GM19438 (cell line): ENCODE results near the gene AJAP1.

Experiments used
- ATAC-seq: cut with Tn5 transposase; IDR thresholded peaks from one replicate; pipeline ENCODE4 v1.9.1; 2021; ENCODE audit warnings: low read depth; ENCODE audit not compliant: unreplicated experiment

The AJAP1 gene

DNA sequence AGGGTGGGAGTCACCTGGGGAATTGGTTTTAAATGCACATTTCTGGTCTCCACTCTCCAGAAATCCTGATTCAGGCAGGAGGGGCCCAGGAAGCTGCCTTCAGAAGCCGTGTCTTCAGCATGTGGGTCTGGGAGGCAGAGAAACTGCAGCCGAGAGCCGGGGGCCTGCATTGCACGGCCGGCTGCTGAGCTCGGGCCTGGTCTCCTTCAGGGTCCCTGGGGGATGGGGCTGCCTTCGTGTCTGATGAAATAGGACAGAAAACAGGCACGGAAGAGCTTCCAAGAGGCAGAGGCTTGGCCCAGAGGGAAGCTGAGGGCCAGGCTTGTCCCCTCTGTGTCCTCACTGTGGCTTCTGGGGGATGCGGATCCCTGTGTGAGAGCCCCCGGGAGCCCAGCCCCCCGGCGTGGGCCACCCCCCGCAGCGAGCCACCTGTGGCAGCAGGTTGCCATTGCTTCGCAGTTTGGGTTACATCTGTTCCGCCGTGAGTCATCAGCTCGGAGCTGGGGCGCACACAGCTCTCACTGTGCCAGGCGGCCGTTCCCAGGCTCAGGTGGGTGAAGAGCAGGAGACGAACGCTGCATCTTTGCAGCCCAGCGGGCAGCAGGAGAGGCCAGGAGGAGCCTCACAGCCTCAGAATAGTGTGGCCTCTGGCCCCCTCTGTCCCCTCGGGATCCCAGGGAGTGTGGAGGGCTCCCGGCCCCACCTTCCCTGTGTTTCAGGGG is 72.4 kb downstream of the AJAP1 start:
- no peak for ATAC-seq

DNA sequence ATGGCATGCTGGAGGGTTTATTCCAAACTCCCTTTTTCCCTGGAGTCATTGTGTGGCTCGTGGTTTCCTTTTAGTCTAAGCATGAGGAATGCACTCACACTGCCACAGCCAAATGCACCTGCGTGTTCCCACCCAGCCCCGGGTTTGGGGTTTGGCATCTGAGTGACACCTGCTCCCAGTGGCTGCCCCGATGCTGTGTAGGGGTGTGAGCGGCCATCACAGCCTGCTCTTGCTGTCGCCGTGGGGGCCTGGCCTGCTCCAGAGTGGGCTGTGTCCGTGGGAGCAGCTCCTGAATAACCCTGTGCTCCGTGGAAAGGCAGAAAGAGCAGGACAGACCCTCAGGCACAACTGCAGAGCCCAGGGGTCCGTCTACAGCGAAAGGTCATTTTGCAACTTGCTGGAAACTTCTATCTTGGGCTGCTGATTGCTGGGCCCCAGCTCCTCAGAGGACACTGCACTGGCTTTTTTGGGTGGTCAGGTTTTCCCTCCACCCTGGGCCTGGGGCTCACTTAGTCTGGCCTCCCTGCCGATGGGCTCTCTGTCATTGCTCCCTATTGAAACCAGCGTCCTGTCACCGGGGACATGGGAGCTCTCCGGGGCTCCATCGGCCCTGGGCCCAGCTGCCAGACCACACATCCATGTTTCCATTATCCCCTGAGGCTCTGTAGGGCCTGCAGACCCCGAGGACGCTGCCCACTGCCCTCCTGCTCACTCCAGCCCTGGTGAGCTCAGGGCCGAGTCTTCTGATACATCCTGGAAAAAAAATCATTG is 74.1 kb downstream of the AJAP1 start:
- ATAC-seq, result no peak

- no peak for ATAC-seq
Measured at GRCh38 chr1:4729090-4729471, 74.7 kb downstream of the AJAP1 start.

DNA sequence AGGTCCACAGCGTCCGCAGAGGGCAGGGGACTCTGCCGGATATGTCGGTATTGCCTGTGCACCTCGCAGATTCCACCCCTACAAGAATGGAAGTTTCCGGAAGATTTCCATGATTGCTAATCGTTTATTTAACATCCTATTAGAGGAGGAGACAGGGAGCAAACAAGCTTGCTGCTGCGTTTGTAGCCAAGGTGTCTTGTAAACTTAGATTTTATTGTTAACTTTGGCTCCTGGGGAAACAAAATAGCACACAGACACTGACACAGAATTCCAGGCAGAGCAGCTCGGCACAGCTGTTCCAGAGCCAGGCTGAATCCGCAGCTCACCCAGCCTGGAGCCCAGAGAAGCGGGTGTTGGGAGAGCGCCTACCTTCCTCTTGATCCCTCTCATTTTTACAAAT is 75.7 kb downstream of the AJAP1 start:
- no peak for ATAC-seq

DNA sequence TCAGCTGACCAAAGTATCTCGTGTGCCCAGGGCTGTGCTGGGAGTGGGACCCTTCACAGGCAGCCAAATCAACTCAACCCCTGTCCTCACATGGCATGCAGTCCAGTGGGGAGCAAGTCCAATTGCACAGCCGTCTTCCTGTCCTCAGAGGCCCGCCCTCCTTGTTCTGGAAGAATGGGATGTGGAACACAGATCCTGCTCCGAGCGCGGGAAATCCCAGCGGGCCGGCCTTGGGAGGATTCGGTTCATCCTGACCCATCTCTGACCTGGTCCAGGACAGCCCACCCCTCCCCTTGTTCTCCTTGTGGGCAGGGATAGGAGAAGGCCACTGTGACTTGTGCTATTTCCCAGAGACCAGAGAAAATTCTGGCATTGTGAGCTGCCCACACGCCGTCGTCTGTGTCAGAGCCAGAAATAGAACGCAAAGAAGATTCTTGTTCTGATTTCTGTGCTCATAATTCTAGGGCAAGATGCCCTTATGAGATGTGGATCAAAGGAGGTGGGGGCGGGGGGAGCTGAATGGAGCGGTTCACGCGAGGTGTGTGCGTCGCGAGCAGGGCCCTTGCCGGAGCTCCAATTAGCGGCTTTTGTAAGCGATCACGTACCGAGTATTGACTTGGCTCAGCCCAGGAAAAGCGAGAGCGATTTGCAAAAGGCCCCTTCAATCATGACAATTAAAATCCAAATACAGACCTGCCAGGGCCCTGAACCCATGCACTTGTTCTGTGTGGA is 79.2 kb downstream of the AJAP1 start:
- ATAC-seq, result no peak

- ATAC-seq, result no peak
Measured at GRCh38 chr1:4734219-4734618, 79.8 kb downstream of the AJAP1 start.

DNA sequence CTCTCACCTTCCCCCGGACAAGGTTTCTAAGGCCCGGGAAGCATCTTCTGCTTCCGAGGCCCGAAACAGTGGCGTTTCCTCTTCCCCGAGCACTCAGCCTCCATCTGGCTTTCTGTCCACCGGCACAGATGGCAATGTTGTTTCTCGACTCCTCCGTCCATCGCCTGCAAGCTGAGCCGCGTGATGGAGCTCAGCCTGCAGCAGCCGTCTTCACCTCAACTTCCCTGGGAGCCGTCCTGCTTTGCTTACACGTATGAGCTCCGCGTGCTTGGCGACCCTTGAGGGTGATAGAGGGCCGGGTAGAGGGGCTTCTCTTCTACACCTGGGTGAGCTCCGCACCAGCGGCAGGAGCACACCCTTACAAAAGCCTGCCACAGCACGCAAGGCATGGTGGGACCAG is 80.4 kb downstream of the AJAP1 start:
- no peak for ATAC-seq

GRCh38 chr1:4736254-4736653 is 81.8 kb downstream of the AJAP1 start:
- ATAC-seq, result no peak

- ATAC-seq, result no peak
Measured at GRCh38 chr1:4741876-4742423, 87.5 kb downstream of the AJAP1 start.

- no peak for ATAC-seq
Measured at GRCh38 chr1:4743978-4744750, 89.8 kb downstream of the AJAP1 start.

GRCh38 chr1:4745560-4745959 is 91.2 kb downstream of the AJAP1 start:
- no peak for ATAC-seq

GRCh38 chr1:4749406-4749805 is 95.0 kb downstream of the AJAP1 start:
- ATAC-seq, result no peak

DNA sequence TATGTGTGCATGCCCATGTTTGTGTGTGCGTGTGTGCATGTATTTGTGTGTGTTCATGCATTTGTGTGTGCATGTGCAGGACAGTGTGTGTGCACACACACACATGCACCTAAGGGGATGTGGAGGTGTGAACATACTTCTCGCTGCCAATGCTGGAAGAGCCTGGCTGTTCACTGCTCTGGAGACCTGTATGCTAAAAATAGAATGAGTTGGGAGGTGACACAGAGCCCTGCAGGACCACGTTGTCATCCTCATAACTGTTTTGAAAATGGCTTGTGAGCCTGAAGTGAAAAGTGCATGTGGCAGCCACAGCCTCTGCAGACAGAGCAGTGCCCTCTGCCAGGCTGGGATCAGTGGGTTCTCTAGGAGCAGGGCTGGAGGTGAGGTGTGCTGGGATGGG is 95.8 kb downstream of the AJAP1 start:
- no peak for ATAC-seq

DNA sequence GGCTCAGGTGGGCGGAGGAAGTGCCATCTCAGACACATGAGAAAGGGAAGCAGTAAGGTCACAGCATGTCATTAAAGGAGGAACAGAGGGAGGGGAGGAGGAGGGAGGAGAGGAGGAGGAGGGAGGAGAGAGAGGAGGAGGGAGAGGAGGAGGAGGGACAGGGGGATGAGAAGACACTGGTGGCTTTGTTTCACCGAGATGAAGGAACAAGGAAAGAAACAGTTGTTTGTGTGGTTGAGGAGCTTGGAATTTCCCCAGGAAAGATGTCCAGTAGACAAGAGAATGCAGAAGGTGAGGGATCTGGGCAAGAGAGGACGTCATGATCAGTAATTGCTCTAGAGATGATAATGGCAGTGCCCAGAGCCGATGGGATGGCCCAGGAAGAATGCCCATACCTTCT is 97.7 kb downstream of the AJAP1 start:
- ATAC-seq, result no peak

DNA sequence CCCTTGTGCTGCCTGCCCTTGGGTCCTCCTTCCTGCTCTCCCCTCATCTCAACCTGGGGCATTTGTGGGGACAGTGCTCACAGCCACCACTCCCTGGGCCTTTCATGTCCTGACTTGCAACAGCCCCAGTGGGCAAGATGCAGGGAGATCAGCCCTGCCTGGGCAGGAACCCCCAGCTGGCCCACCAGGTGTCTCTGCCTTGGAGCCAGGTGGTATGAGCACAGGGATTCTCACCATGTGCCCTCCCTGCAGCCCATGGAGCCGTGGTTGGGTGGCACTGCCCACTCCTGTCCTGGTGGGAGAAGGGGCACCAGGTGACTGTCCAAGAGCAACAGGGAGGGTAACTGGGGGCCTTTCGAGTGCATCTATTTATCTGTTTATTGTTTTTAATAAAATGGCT is 100.4 kb downstream of the AJAP1 start:
- ATAC-seq, result no peak

GRCh38 chr1:4755301-4755845 is 101.0 kb downstream of the AJAP1 start:
- ATAC-seq, result no peak

DNA sequence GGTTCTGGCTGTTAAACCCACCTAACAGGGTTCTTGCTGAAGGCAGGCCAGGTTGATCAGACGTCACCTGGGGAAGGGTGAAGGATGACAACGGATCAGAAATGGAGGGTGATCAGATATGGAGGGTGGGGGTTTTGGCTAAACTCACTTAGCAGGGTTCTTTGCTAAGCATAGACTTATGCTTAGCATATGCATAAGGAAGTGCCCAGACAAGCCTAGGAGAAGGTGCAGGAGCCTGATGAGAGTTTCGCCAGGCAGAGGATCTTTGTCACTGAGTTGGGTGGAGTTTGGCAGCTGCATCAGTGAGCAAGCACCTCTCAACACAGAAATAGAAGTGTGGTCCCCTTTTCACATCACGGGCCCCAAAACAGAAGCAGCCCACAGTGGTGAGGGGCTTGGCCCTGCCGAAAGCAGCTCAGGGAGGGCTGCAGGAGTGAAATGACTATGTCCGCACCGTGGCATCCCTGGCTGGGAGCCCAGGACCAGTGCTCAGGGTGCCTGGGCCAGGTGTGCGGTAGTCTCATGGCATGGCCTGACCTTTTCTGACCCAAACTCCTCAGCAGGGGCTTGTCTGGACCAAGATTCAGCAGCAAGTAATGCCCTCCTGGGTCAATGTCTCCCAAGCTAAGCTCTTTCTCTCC is 101.6 kb downstream of the AJAP1 start:
- no peak for ATAC-seq

- no peak for ATAC-seq
Measured at GRCh38 chr1:4756851-4757580, 102.6 kb downstream of the AJAP1 start.

GRCh38 chr1:4759671-4760070 is 105.3 kb downstream of the AJAP1 start:
- no peak for ATAC-seq
